HG03342 (cell line): ENCODE measurements around the gene SHISAL2A.

Experiments
- ATAC-seq: cut with Tn5 transposase; IDR thresholded peaks from one replicate; pipeline ENCODE4 v1.9.1; 2021; ENCODE audit warnings: mild to moderate bottlenecking, moderate library complexity; ENCODE audit not compliant: unreplicated experiment

Gene SHISAL2A

GRCh38 chr1:52615489-52616042, 17.4 kb upstream of the SHISAL2A start:
- no peak for ATAC-seq

GRCh38 chr1:52621950-52622349, 11.0 kb upstream of the SHISAL2A start:
- ATAC-seq: no peak

GRCh38 chr1:52623812-52624211, 9.2 kb upstream of the SHISAL2A start:
- ATAC-seq: no peak

GRCh38 chr1:52627028-52627427, 5.9 kb upstream of the SHISAL2A start:
- ATAC-seq: no peak

- ATAC-seq: no peak
Observed at GRCh38 chr1:52628614-52629324, 4.2 kb upstream of the SHISAL2A start.

- no peak for ATAC-seq
Observed at GRCh38 chr1:52629325-52629643, 3.7 kb upstream of the SHISAL2A start.

- no peak for ATAC-seq
Observed at GRCh38 chr1:52629667-52630066, 3.3 kb upstream of the SHISAL2A start.

GRCh38 chr1:52631759-52632331, 1.1 kb upstream of the SHISAL2A start:
- no peak for ATAC-seq

GRCh38 chr1:52633291-52633754, 355 bp downstream of the SHISAL2A start:
- ATAC-seq: no peak

- ATAC-seq: no peak
Observed at GRCh38 chr1:52634111-52634510, 1.1 kb downstream of the SHISAL2A start.

- no peak for ATAC-seq
Observed at GRCh38 chr1:52635321-52636089, 2.5 kb downstream of the SHISAL2A start.

- peak; percentile 73 for ATAC-seq
Observed at GRCh38 chr1:52636721-52637695, 4.0 kb downstream of the SHISAL2A start.

GRCh38 chr1:52637946-52638345, 5.0 kb downstream of the SHISAL2A start:
- ATAC-seq: no peak

GRCh38 chr1:52640697-52641096, 7.7 kb downstream of the SHISAL2A start:
- ATAC-seq: no peak

GRCh38 chr1:52641307-52641706, 8.3 kb downstream of the SHISAL2A start:
- no peak for ATAC-seq

GRCh38 chr1:52645261-52645660, 12.3 kb downstream of the SHISAL2A start:
- no peak for ATAC-seq

- ATAC-seq: no peak
Observed at GRCh38 chr1:52651904-52652303, 18.9 kb downstream of the SHISAL2A start.

- ATAC-seq: no peak
Observed at GRCh38 chr1:52653207-52653849, 20.4 kb downstream of the SHISAL2A start.

GRCh38 chr1:52654063-52654462, 21.1 kb downstream of the SHISAL2A start:
- no peak for ATAC-seq

GRCh38 chr1:52657702-52658101, 24.7 kb downstream of the SHISAL2A start:
- no peak for ATAC-seq
